ENCODE data around the gene RCAN1.
"Not testable (repeated sequence)": the region's sequence is repeated elsewhere in the genome, so short reads cannot be mapped to it uniquely, and the experiment has no call there.

The RCAN1 gene

DNA sequence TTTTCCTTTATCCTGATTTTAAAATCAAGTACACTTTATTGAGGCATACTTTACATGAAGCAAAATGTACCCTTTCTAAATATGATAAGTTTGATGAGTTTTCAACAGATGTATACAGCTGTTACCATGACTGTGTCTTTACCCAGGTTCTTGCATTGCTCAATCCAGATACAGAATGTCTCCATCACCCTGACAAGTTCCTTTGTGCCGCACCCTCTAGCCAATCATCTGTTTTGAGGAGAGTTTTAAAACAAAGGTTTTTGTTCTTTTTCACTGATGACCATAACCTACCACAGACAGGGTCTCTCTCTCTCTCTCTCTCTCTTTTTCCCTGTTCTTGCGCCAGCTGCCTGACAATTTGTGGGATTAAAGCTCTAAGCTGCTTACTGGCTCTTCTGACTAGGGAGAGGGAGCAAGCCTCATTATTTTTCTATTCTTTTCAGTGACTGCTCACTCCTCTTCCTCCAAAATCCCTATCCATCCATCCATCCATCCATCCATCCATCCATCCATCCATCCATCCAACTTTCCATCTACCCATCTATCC lies 101.7 kb downstream of the RCAN1 start:
- peak; percentile 55 to 64 for DNase-seq

DNA sequence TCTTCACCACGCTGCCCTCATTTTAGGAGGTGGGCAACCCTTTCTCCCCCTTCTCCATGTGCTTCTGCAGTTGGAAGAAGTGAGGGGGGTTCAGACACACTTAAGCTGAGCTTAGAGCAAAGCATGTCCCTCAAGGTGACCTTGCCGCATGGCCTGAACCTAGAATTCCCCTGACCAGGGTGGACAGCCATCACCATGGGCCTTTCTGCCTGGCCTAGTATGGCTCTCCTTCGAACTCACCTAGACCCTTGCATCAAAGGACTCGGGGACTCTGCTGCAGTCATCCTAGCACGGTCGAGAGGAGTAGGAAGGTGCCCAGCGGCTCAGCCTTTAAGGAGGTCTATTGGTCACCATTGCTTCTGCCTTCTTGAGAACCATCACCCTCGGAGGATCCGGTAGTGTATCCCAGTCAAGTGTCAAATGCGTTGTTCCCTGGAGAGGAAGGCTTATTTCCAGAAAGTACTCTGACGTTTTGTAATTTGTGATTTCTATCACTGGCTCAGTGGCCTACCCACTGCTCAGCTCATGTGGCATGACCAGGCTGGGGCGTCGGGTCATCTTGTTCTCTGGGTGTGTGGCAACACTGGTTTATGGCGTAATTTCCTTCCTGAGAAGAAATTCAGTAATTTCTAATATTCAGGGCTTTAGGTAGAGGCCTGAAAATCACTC lies 103.0 kb downstream of the RCAN1 start, which contains the start of gene KCNE1:
TSS of gene KCNE1 (minus strand) at position 424 of the 669 bp plus-strand sequence. CDS start 62,576 bp downstream, outside the sequence.
- peak; percentile 97 to 98 for DNase-seq

DNA sequence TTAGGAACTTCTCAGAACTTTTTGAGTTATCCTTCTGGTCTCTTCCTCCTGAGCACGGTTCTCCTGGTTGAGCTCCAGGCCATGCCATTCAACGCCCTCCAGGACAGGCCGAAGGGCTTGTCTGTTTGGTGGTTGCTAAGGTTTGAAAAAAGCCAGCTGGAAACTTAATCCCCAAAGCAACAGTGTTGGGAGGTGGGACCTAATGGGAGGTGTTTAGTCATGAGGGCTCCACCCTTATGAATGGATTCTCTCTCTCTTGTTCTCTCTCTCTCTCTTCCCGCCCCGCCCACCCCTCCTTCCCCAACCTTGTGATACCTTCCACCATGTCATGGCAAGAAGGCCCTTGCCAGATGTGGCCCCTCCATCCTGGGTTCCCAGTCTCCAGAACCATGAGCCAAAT lies 103.7 kb downstream of the RCAN1 start:
- DNase-seq = peak; percentile 51 to 56

DNA sequence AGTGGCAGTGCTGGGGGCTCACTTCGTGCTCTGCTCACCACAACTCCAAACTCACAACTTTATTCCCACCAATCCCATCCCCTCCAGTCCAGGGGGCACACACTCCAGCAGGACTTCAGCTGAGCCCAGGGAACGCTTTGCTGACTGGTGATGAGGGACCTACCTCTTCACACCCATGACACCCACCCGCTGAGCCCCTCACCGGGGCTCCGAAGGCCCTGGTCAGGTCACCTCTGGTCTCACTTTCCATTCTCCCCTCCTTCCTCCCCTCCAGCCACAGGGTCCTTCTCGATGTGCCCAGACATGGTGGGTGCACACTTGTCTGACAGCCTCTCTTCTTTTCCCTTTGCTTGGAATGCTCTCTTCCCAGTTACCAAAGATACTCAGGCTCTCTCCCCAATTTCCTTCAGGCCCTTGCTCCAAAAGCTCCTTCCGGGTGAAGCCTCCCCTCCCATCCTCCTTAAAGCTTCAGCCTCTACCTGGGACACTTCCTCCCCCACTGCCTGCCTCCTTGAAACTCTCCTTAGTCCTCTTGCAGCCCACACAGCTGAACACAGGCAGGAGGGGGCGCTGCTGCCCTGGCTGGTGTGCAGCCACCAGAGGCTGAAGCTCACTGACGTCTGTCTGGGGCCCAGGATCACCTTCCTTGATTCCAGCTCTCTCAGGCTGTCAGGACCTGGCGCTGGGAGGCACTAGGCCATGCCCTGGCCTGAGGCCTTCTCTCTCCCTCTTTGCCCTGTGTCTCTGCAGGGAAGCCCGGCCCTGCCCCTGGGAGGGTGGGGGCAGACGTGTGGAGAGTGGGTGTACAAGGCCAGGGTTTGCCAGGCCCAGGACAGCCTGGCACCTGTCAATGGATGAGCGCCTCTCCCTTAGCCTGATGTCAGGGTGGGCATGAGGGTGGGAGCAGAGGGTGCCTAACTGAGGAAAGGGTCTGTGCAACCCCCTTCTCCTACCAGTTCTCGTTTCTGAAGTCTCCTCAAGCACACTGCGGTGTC lies 104.5 kb downstream of the RCAN1 start:
- peak; percentile 80 to 85 for DNase-seq

DNA sequence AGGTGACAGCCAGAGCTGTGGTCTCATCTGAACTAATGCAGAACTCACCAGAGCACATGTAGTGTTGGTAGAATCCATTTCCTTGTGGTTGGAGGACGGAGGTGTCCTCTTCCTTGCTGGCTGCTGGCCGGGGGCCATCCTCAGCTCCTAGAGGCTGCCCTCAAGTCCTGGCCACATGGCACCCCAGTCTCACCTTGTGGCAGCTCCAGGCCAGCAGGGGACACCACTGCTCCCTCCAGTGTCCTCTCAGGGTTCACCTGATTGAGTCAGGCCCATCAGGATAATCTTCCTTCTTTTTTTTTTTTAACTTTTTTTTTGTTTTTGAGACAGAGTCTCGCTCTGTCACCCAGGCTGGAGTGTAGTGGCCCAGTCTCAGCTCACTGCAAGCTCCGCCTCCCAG lies 105.8 kb downstream of the RCAN1 start:
- no peak for DNase-seq

DNA sequence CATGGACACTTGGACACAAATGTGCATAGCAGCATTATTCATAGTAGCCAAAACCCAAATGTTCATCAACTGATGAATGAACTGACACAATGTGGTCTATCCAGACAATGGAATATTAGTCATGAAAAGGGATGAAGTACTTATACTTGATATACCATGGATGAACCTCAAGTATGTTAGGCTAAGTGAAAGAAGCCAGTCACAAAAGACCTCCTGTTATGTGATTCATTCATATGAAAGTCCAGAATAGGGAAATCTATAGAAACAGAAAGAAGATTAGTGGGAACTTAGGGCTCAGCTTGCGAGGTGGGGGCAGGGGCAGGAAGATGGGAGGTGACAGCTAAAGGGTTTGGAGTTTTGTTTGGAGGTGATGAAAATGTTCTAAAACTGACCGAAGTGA lies 110.3 kb downstream of the RCAN1 start:
- DNase-seq = no peak

DNA sequence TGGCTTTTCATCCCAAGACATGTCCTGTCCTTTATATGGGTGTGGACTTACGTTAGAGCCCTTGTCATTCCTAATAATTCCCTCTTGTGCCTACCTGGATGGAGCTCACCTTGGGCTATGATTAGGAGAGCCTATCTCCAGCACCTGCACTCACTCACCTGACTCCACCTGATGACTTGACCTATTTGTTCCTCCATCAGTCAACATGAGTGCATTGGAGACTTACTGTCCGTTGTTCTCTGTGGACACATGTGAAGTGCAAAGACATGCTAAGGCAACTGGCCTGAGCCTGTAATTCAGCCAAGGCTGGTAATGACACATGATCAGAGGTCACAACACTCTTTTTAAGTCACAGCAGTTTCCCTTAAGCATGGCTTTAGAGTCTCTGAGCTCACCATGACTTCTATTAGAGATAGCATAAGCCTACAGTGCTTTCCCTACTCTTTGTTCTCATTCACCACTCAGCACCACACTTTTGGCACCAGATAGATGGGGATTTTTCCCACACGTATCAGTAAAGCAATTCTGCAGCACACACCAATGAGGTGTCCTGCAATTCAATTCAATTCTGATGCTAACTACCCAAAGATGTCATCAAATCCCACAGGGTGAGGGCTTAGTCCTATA lies 112.3 kb downstream of the RCAN1 start:
- no peak for DNase-seq

DNA sequence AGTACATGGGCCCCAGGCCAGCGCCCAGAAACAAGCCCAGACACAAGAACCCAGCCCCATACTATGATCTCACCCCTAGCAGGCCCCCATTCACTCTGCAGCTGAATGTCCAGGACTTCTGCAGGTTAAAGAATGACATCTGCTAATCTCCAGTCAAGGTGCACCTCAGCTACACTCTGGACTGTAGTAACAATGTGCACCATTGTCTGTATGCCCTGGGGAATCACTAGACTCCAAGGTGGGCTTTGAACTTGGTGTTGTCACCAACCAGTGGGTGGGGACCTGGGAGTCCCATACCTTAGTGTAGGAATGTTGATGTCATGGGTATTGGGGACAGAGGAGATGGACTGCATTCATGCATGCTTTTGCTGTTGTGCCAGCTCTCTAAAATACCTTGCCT lies 113.2 kb downstream of the RCAN1 start:
- DNase-seq = no peak

DNA sequence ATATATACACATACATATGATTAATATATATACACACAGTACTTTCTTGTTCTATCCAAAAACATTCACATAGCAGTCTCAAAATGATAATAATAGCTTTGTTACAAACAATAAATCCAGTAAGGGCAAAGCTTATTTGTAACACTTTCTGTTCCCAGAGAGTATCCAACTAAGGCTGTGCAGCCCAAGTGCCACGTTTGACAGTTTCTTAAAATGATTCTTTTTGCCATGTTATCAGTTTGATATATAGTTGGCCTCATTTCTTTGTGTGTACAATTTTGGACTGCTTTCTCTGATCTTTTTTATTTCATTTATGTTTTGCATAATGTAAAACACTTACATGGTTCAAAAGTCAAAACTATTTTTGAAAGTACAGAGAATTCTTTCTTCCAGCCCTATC lies 114.7 kb downstream of the RCAN1 start:
- no peak for DNase-seq

DNA sequence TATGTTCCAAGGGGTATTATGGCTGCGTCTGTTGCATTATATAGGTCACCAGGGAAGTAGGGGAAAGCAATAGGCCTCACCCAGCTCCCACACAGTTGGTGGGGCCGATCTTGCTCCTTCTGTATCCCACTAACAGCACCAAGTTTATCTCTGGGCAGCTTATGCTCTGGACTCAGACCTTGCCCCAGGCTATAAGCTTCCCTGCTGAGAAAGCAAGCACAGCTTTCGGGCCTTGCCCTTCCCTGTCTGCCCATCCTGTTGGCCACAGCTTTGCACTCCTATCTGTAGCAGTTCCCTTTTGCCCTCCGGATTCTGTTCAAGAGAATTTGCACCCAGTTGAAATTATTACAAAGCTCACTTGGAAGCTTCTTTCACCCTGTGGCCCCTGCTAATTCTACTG lies 115.8 kb downstream of the RCAN1 start:
- no peak for DNase-seq

DNA sequence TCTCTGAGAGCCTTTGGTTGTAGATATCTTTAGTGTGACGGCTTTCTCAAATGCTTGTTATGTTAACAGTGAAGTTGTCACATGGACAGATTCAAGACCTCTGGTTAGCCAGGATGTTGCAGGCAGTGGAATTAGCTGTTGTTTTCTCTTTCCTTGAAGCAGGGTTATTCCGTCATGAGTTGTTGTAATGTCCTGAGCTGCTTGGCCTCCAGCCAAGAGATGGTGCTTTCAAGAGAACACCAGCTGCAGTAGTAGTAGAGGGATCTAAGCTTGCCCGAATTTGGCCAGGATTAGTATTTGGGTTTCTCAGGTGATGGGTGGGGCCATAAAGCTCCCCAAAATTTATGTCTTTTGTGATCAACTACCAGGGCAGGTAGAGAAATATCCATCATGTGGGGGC lies 116.3 kb downstream of the RCAN1 start:
- DNase-seq = no peak

DNA sequence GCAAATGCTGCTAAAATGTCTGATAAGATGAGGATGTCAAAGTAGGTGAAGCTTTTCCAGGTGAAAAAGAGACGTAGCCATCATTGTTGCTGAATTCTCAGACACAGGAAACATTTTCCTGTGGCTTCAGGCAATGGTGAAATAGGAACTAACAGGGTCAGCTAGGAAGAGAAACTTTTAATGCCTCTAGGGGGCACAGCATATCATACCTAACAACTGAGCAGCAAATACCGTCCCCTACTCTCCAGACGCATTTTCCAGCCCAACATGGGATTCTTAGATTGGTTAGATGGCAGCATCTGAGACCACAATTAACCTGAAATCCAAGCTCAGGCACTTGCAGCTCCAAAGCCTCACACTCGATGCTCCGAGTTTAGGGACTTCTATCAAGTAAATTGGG lies 131.1 kb downstream of the RCAN1 start:
- DNase-seq = not testable (repeated sequence)

DNA sequence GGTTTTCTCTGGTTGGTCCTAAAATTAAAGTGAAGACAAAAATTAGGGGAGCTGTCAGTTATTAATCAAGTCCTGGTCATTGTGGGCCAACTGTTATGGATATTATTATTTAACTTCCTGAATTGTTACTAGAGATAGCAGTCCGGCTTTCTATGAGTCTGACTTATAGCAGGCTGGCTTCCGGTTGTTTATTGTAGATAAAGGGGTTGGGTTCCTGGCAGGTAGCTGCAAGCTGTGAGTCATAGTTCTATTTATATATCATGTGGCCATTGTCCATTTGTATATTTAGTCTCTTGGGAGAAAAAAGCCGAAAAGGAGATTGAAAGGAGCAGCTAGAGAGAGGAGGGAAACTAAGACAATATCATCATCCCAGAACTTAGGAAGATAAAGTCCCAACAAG lies 131.5 kb downstream of the RCAN1 start:
- not testable (repeated sequence) for DNase-seq

DNA sequence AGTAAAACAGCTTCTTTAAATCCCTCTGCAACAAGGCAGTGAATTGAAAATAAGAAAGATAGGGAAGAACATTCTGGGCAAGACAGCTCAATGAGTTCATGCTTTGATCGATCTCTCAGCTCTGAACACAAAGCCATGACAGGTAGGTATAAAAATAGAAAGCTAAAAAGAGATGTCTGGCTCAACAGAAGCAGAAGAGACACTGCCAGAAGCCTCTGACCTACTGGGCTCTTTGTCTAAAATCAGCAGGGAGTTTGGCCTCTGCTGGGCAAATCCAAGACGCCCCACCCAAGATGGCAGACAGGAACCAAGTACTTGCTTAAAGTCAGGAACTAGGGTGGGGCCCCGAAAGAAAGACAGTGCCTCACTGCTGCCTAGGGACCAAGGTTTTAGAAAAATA lies 147.6 kb downstream of the RCAN1 start:
- not testable (repeated sequence) for DNase-seq

All from inflammatory macrophage (primary cell).